Measurements from ENCODE around the gene SYCN.

DNA sequence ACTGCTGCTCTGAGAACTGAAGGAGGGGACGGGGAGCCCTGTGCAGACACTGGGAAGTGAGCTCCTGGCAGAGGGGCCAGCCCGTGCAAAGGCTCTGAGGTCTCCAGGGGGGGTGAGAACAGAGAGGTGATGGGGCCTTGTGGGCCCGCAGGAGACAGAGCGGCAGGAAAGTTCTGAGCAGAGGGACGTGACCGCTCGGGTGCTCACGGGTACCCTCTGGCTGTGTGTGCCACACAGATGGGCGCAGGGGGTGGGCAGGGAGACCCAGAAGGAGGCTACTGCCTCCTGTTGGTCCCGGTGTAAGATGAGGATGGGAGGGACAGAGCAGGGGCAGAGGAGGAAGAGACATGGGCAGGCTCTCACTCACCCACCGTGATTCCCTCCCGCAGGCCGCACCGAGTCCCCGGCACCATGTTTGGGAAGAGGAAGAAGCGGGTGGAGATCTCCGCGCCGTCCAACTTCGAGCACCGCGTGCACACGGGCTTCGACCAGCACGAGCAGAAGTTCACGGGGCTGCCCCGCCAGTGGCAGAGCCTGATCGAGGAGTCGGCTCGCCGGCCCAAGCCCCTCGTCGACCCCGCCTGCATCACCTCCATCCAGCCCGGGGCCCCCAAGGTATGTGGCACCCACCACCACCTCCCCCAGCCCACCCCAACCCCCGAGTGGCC is 34.8 kb downstream of the SYCN start:
- no peak for TF ChIP-seq POLR2AphosphoS5 (IDR thresholded peaks at IDR 0.05; ENCODE audit: low read depth, low read length)
- TF ChIP-seq POLR2A (IDR thresholded peaks at IDR 0.05; ENCODE audit: low read depth, low read length) = no peak
- TF ChIP-seq SPI1 (IDR thresholded peaks at IDR 0.05; ENCODE audit: low read depth, low read length) = no peak
- no peak for TF ChIP-seq TAF1 (IDR thresholded peaks at IDR 0.05; ENCODE audit: low read depth, low read length)

Measured in GM12891 (cell line).